Aorta (tissue), 5 donors: Measurements from ENCODE around the gene NKX2-4. TPM values are rescaled to one million over a fixed set of nuclear protein-coding genes. Genes with fewer than 3 reads are reported as not detected.

Experiments
- ATAC-seq: fragments of 200-7000 bp; cut with Tn5 transposase; one replicate; pipeline ENCODE4 v1.9.1; 2022; ENCODE audit warnings: moderate library complexity; ENCODE audit not compliant: low FRiP score
- DNase-seq, 2 donors: peaks; one replicate each; pipeline ENCODE4 v3.0.0-alpha.2; 2020
- H3K27ac ChIP-seq, 2 donors: one replicate each; pipeline ENCODE4 v1.5.1; 2013; ENCODE audit warnings: low read length in 2 of 2, mild to moderate bottlenecking in 2 of 2, moderate library complexity in 2 of 2, control low read depth in 1 of 2, inconsistent platforms in 1 of 2, low read depth in 1 of 2
- H3K27me3 ChIP-seq, 2 donors: one replicate each; pipeline ENCODE4 v1.6.1; 2013; ENCODE audit warnings: control low read depth in 1 of 2, low read length in 1 of 2, mild to moderate bottlenecking in 1 of 2, moderate library complexity in 1 of 2; ENCODE audit not compliant: insufficient read depth in 2 of 2, control insufficient read depth in 1 of 2
- H3K36me3 ChIP-seq, 2 donors: one replicate each; pipeline ENCODE4 v1.6.1; 2013; ENCODE audit warnings: control low read depth in 1 of 2, low read length in 1 of 2, mild to moderate bottlenecking in 1 of 2; ENCODE audit not compliant: insufficient read depth in 2 of 2, control insufficient read depth in 1 of 2
- H3K4me1 ChIP-seq, 2 donors: one replicate each; pipeline ENCODE4 v1.6.1; 2013; ENCODE audit warnings: low read length in 2 of 2, control low read depth in 1 of 2, mild to moderate bottlenecking in 1 of 2, moderate library complexity in 1 of 2; ENCODE audit not compliant: insufficient read depth in 2 of 2, control insufficient read depth in 1 of 2
- H3K4me3 ChIP-seq, 2 donors: one replicate each; pipeline ENCODE4 v1.5.1; 2013; ENCODE audit warnings: low read length in 2 of 2, control low read depth in 1 of 2, mild to moderate bottlenecking in 1 of 2
- H3K9me3 ChIP-seq: one replicate; pipeline ENCODE4 v1.6.1; 2013; ENCODE audit warnings: mild to moderate bottlenecking, low read length; ENCODE audit not compliant: control insufficient read depth
- WGBS, 2 donors: extraction: QIAGEN DNeasy Blood & Tissue Kit; methylation state at CpG; one replicate each; pipeline ENCODE4 v1.1.7; 2013; 5-methylcytosine and 5-hydroxymethylcytosine counted together
- intact Hi-C, 2 donors: fragments of 100-400 bp; cut with DNase I; formaldehyde crosslinking; loops; one replicate each; pipeline versions ENCODE4 v1.14.2 to v1.15.0; 2022
- polyA plus RNA-seq, 2 donors: library from polyadenylated mRNA; stranded (reverse); fragments of 200-250 nt; gene quantifications; one replicate each; pipeline ENCODE4 v1.2.3, GENCODE V29; 2013
- total RNA-seq, 2 donors: library from RNA; stranded (reverse); fragmentation: NEBNext Ultra II Directional; extraction: Animal tissue kit (Norgen Biotek cat#: 25700); gene quantifications; one replicate each; pipeline ENCODE4 v1.2.1, GENCODE V29; 2021
- donor health status: healthy with polysubstance abuse.
- donor health status: Bipolar disorder and iron deficiency.
- donor health status: DM: no; HTN: no; CAD: no.
- donor health status: DM: no; HTN: no; CAD: no.
- donor health status: DM: yes; HTN: yes; CAD: no.

The NKX2-4 gene
- total and polyA plus RNA-seq, 4 donors, result not detected

GRCh38 chr20:21390768-21391167 is 6.6 kb downstream of the NKX2-4 start:
- WGBS, 2 donors, result 98 to 99% methylated on average over 7 of the region's 7 CpGs
- H3K4me3 ChIP-seq, result no peak overlapping the region
- peaks cover 0 to 5% of the 10 kb centered on the region in 2 donors for H3K36me3 ChIP-seq
- H3K27me3 ChIP-seq, result no peaks in the 10 kb centered on the region
- H3K27ac ChIP-seq, result no peak overlapping the region
- DNase-seq (no peak), ATAC-seq (no peak)
- no peaks in the 10 kb centered on the region for H3K4me1 ChIP-seq
- intact Hi-C loops, result loop anchor here in 1 of 2 donors (10.0 kb wide), 1 partner anchor 286 kb away; the partner anchor contains the start of gene LINC00237
- no peaks in the 10 kb centered on the region for H3K9me3 ChIP-seq

DNA sequence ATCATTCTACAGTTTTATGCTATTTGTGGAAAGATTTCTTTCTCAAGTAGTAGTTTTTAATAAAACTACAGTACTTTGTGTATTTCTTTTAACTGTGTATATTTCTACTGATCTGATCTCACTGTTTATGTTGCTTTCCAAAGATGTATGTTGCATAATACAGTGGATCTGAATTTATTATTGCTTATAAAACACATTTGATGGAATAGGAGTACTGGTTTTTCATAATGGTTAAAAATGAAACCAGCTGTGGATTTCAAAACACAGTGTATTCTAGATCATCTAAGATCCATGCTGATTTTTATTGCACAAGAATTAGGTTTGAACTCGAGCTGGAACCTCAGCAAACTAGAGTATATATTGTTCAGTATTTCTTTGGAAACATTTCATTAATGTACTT is 8.0 kb downstream of the NKX2-4 start:
- intact Hi-C loops, result no loop called here
- Histone ChIP-seq H3K27ac (no peak overlapping the region), H3K36me3 (peaks cover 0 to 5% of the 10 kb centered on the region in 2 donors), H3K4me3 (no peak overlapping the region), H3K27me3 (no peaks in the 10 kb centered on the region), H3K4me1 (no peaks in the 10 kb centered on the region), H3K9me3 (no peaks in the 10 kb centered on the region)
- DNase-seq (no peak), ATAC-seq (no peak)
- WGBS, 2 donors, result 0 to 95% methylated on average over 1 of the region's 1 CpG

- Histone ChIP-seq H3K27ac (no peak overlapping the region), H3K4me3 (no peak overlapping the region), H3K9me3 (no peaks in the 10 kb centered on the region), H3K4me1 (no peaks in the 10 kb centered on the region), H3K36me3 (peaks cover 0 to 5% of the 10 kb centered on the region in 2 donors), H3K27me3 (no peaks in the 10 kb centered on the region)
- no peak for DNase-seq
- intact Hi-C loops, result no loop called here
- no peak for ATAC-seq
- 96 to 100% methylated on average over 1 of the region's 1 CpG for WGBS, 2 donors
Observed at GRCh38 chr20:21388566-21388965, 8.8 kb downstream of the NKX2-4 start.

- DNase-seq (no peak), ATAC-seq (no peak)
- H3K9me3 ChIP-seq, result no peaks in the 10 kb centered on the region
- no peak overlapping the region for H3K4me3 ChIP-seq
- peaks cover 0 to 5% of the 10 kb centered on the region in 2 donors for H3K36me3 ChIP-seq
- intact Hi-C loops, result no loop called here
- H3K27ac ChIP-seq, result no peak overlapping the region
- no peaks in the 10 kb centered on the region for H3K27me3 ChIP-seq
- no peaks in the 10 kb centered on the region for H3K4me1 ChIP-seq
Observed at GRCh38 chr20:21387528-21387927, 9.8 kb downstream of the NKX2-4 start.

DNA sequence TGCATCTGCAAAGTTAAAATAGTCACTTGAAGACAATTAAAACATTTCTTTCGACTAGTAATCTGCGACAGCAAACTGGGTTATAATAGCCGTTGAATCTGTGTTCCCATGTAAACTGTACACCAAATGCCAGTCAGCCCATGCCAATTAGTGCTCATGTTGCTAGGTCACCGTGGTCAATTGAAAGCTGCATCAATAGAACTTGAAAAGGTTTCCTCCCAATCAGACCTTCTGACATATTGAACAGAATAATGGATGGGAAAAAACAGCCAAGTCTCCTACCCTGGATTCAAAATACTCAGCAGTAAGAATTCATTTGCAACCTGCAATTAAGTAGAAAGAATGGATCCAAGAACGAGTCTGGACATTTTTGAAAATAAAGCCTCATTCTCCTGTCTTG is 11.2 kb downstream of the NKX2-4 start:
- no peaks in the 10 kb centered on the region for H3K9me3 ChIP-seq
- peaks cover 0 to 7% of the 10 kb centered on the region in 2 donors for H3K36me3 ChIP-seq
- no peak overlapping the region for H3K27ac ChIP-seq
- no peaks in the 10 kb centered on the region for H3K27me3 ChIP-seq
- DNase-seq (no peak), ATAC-seq (no peak)
- 93 to 95% methylated on average over 5 of the region's 5 CpGs for WGBS, 2 donors
- intact Hi-C loops, result no loop called here
- H3K4me1 ChIP-seq, result no peaks in the 10 kb centered on the region
- H3K4me3 ChIP-seq, result no peak overlapping the region

DNA sequence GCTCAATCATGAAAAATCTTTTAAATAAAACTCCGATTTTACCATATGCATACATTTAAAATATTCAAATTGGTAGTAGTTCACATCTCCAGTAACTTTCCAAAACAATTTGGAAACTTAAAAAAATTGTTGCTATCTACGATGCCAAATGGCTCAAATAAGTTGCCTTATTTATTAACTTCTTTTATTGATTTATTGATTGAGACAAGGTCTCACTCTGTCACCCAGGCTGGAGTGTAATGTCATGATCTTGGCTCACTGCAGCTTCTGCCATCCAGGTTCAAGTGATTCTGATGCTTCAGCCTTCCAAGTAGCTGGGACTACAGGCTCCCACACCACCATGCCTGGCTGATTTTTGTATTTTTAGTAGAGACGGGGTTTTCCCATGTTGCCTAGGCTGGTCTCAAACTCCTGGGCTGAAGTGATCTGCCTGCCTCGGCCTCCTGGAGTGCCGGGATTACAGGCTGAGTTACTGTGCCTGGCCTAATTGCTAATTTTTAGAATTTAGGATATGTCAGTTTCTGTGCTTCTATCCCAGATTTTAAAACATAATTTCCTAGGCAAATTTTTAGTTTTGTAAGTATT is 12.9 kb downstream of the NKX2-4 start:
- WGBS, 2 donors, result 95 to 97% methylated on average over 5 of the region's 5 CpGs
- Histone ChIP-seq H3K4me1 (no peaks in the 10 kb centered on the region), H3K4me3 (no peak overlapping the region), H3K9me3 (no peaks in the 10 kb centered on the region), H3K27ac (no peak overlapping the region), H3K36me3 (peaks cover 0 to 7% of the 10 kb centered on the region in 2 donors), H3K27me3 (no peaks in the 10 kb centered on the region)
- ATAC-seq, result no peak
- no peak for DNase-seq
- intact Hi-C loops, result no loop called here

DNA sequence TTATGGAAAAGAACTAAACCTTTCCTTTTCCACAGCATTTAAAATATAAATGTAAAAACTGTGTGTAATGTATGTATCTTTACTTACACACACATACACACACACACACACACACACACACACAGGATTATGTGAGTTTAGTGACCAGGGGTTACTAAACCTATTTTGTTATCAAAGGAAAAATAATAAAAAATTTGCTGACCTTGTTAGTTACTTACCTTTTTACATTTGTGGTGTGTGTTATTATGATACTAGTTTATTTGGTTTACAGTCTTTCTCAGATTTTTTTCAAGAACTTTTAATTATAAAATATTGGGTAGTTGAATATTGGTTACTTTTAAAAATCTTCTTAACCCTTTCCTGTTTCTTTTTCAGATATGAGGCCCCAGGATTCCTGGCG is 15.7 kb downstream of the NKX2-4 start:
- H3K27ac ChIP-seq, result no peak overlapping the region
- no peaks in the 10 kb centered on the region for H3K4me1 ChIP-seq
- H3K4me3 ChIP-seq, result no peak overlapping the region
- 96 to 97% methylated on average over 1 of the region's 1 CpG for WGBS, 2 donors
- intact Hi-C loops, result no loop called here
- peaks cover 0 to 3% of the 10 kb centered on the region in 2 donors for H3K36me3 ChIP-seq
- DNase-seq (no peak), ATAC-seq (no peak)
- H3K9me3 ChIP-seq, result no peaks in the 10 kb centered on the region
- no peaks in the 10 kb centered on the region for H3K27me3 ChIP-seq

DNA sequence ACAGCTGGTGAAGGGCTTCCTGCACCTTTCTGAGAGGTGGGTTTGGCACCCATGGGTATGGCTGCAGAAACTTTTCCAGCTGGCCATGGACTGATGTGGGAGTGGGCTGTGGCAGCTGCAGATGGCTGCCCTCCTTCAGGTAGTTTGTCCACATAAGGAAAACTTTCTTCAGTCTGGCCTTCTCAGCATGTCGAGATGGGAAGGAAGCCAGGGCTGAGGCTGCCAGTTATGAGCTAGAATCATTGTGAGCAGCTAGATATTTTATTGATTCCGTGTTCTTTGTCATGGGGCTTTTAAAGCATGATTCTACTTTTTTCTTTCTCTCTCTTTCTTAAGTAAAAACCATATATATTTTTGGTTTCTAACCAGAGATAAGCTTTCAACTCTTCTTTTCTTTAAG is 16.6 kb downstream of the NKX2-4 start:
- H3K27ac ChIP-seq, result no peak overlapping the region
- no peaks in the 10 kb centered on the region for H3K27me3 ChIP-seq
- WGBS, 2 donors, result 59 to 66% methylated on average over 2 of the region's 2 CpGs
- no peak for DNase-seq
- H3K4me3 ChIP-seq, result no peak overlapping the region
- H3K36me3 ChIP-seq, result peaks cover 0 to 4% of the 10 kb centered on the region in 2 donors
- no peaks in the 10 kb centered on the region for H3K9me3 ChIP-seq
- no peaks in the 10 kb centered on the region for H3K4me1 ChIP-seq
- intact Hi-C loops, result no loop called here
- no peak for ATAC-seq

DNA sequence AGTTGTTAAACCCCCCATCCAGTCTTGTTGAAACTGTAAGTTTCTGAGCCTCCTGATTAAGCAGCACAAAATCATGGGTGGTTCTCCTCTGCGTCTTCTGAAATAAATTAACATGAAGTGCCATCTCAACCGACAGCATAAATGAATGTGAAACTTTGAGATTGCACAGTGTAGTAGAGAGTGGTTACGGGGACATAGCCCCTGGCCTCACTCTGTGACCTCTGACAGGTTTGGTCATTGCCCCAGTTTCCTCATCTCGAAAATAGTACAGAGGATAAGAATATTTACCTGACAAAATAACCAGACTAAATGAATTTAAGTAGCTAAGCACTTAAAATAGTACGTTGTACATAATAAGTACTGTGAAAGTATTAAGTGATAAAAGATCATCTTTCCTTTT is 19.1 kb downstream of the NKX2-4 start:
- Histone ChIP-seq H3K36me3 (peaks cover 0 to 4% of the 10 kb centered on the region in 2 donors), H3K27ac (no peak overlapping the region), H3K9me3 (no peaks in the 10 kb centered on the region), H3K4me3 (no peak overlapping the region), H3K4me1 (no peaks in the 10 kb centered on the region), H3K27me3 (no peaks in the 10 kb centered on the region)
- intact Hi-C loops, result no loop called here
- ATAC-seq, result no peak
- no peak for DNase-seq
- WGBS, 2 donors, result 92 to 93% methylated on average over 5 of the region's 5 CpGs
